Measurements from ENCODE around the gene COL26A1.
A peak's percentile ranks its signal among the peaks of the same experiment; 100 is the strongest.
"Not testable (repeated sequence)": the region's sequence is repeated elsewhere in the genome, so short reads cannot be mapped to it uniquely, and the experiment has no call there.

COL26A1 gene

DNA sequence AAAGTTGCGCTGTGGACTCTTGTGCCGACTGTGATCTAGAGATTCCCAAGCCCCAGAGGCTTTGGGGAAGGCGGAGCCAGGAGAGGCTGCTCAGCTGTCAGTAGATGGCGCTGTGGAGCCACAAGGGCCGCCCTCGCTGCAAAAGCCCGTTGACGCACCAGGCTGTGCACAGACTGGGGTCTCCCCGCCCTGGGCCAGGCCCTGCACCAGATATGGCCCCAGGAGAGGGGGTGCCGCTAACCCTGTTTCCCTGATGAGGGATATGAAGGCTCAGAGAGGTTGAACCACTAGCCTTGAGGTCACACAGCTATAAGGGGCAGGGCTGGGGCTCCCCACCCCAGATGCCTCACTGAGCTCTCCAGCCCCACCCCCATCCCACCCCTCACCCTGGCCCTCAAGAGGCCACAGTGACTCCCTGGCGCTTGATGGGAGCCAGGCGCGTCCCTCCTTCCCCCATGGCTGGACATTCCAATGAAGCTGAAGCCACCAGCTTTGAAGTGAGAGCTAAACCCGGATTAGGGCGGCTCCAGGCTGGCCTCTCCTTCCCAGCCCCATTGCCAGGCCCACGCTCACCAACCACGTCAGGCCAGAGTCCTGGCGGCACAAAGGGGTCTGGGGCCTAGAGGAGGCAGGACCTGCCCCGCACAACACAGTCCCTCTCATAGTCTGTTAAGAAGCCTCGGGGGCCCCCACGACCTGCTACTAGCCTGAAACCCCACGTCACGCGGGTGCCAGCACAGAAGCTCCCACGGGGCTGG, 240.0 kb downstream of the COL26A1 start:
- DNase-seq = peak; percentile 49

DNA sequence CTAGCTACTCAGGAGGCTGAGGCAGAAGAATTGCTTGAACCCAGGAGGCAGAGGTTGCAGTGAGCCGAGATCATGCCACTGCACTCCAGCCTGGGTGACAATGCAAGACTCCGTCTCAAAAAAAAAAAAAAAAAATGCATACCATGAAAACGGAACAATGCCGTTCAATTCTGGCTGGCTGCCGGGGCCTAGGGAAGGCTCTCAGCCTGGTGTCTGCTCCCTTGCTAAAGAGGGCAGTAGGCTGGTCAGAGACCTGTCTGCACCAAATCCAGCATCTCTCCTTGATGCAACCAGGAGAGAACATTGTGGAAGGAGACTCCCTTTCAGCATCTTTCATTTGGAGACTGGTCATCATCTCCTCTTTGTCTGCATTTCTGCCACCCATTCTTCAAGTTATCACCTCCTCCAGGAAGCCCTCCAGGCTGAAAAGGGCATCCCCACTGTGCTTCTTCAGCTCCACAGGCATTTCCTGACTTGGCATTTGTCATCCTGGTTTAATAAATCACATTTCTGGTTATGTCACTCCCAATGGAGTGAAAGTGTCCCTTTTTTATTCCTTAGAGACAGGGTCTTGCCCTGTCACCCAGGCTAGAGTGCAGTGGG, 241.8 kb downstream of the COL26A1 start:
- no peak for DNase-seq

DNA sequence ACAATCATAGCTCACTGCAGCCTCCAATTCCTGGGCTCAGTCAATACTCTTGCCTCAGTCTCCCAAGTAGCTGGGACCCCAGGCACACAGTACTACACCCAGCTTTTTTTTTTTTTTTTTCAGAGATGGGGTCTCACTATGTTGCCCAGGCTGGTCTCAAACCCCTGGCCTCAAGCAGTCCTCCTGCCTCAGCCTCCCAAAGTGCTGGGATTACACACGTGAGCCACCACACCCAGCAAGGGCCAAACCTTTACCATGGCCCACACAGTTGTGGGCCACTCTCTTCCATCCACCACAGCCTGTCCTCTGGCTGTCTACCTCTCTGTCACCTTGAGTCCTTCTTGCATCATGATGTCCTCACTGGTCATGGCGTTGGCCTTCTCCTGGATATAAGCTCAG, 242.3 kb downstream of the COL26A1 start:
- DNase-seq = not testable (repeated sequence)

DNA sequence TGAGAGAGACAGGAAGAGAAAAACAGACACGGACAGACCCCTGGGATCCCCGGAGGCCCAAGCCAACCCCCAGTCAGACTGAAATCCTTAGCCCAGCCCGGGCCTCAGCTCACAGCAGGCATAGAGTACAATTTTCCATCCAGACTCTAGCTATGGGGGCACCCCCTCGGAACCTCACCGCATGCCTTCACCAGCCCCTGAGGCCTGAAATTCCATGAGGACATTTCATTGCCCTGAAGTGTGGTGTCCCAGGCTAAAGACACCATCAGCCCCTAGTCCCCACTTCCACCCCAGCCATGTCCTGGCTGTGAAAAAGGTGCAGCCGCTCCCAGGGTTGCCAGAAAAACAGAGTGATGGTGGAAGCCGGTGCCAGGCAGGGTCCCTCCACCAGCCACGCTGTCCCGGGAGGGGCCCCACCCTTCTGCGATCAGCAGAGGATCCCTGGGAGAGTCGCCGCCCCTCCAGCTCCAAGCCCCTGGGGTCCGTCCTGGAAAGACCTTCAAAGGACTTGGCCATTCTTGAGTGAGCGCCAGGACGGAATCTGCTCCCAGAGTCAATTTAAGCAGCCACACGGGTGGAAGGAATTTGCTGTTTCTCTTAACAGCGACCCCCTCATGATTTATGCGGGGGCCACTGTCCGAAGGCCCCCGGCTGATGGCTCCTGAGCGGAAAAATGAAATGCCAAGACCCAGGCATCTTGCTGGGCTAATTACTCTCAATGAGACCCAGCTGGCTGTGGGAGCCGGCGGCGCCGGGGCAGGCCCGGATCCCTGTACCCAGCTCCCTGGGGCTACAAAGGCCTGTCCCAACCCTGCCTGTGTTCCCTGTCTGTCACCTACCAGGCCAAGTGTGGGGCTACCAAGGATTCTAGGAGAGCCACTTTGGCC, 243.2 kb downstream of the COL26A1 start:
- no peak for DNase-seq

DNA sequence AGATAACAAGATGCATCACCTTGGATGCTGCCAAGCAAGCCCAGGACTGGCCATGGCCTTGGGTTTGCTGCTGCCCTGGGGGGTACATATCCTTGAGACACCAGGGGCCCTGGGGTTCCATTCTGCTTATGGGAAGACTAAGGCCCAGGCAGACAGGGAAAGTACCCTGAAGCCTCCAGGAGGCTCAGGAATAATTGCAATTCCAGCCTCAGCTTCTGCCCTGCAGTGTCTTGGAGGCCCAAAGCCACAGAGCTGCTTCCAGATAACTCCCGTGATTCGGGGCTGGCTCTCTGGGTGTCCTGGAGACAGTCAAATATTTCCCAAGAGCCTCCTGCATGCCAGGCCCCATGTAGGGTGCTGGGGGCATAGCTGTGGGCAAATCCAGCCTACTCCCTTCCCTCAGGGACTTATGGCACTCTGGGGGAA, 243.8 kb downstream of the COL26A1 start:
- no peak for DNase-seq
